Measurements from ENCODE around the gene CAPN9. TPM values are rescaled to one million over a fixed set of nuclear protein-coding genes. Genes with fewer than 3 reads are reported as not detected.
"Not testable (repeated sequence)": the region's sequence is repeated elsewhere in the genome, so short reads cannot be mapped to it uniquely, and the experiment has no call there.

The CAPN9 gene
- total and polyA plus RNA-seq, 2 donors (not counting 3 experiments of a cell fraction or from before 2014, with no cell fraction given): not detected

DNA sequence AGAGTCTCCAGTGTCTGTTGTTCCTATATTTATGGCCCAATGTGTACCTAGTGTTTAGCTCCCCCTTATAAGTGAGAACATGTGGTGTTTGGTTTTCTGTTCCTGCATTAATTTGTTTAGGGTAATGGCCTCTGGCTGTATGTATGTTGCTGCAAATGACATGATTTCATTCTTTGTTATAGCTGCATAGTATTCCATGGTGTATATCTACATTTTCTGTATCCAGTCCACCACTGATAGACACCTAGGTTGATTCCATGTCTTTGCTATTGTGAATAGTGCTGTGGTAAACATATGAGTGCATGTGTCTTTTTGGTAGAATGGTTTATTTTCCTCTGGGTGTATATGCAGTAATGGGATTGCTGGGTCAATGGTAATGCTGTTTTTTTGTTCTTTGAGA is 48.2 kb upstream of the CAPN9 start:
- H3K4me2 ChIP-seq (ENCODE audit: insufficient read depth, low read length); intact Hi-C loops (cut with micrococcal nuclease); BruUV-seq (replicated peaks): not testable (repeated sequence)

DNA sequence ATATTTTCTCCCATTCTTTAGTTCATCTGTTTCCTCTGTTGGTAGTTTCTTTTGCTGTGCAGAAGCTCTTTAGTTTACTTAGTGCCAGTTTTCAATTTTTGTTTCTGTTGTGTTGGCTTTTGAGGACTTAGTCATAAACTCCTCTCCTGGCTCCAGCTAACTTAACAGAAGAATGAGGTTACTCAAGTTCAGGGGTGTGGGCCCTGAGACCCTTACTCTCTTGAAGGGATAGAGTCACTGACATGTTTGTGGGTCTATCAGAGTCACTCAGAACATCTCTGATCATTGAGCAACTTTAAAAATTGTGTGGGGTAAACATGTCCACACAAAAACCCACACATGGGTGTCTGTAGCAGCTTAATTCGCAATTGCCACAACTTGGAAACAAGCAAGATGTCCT is 47.5 kb upstream of the CAPN9 start:
- no TSS peak for BruUV-seq (replicated peaks)
- POLR2A ChIA-PET: no interaction called here
- dilution Hi-C loops (cut with MboI; ENCODE audit: extremely low pct_ligation_motif_present, low sequenced_read_pairs): no loop called here

More for the DNA sequence above, 48.2 kb upstream of the CAPN9 start:
- H3K4me3 ChIP-seq (replicated peaks in 1 of 3; ENCODE audit: insufficient read depth in 1 of 3, low read depth in 1 of 3, low read length in 3 of 3); H3K4me1 ChIP-seq (ENCODE audit: control insufficient read depth, extremely low read depth, insufficient read depth, low read length); H4K20me1 ChIP-seq (replicated peaks; ENCODE audit: control insufficient read depth, extremely low read depth, insufficient read depth, low read length); dilution Hi-C loops (cut with MboI; ENCODE audit: extremely low pct_ligation_motif_present, low sequenced_read_pairs); H3K9me3 ChIP-seq (replicated peaks; ENCODE audit: control insufficient read depth, insufficient read depth, low read length); H2AFZ ChIP-seq (ENCODE audit: low read depth, low read length); H3K9ac ChIP-seq (replicated peaks; ENCODE audit: extremely low read depth, insufficient read depth, low read length); FAIRE-seq; H3K36me3 ChIP-seq (ENCODE audit: control insufficient read depth in 2 of 2, extremely low read depth in 1 of 2, insufficient read depth in 2 of 2, low read length in 2 of 2); DNase-seq (ENCODE audit: low read depth, low spot score); H3K27me3 ChIP-seq (ENCODE audit: control insufficient read depth in 2 of 2, insufficient read depth in 2 of 2, low read length in 2 of 2); H3K79me2 ChIP-seq (ENCODE audit: control insufficient read depth, insufficient read depth, low read length); H3K27ac ChIP-seq (ENCODE audit: insufficient read depth, low read depth, low read length); H3K9me1 ChIP-seq (replicated peaks; ENCODE audit: control insufficient read depth, extremely low read depth, insufficient read depth, low read length); POLR2A ChIA-PET; CTCF ChIA-PET: not testable (repeated sequence)

More for the DNA sequence above, 47.5 kb upstream of the CAPN9 start:
- Histone ChIP-seq H3K27ac (ENCODE audit: insufficient read depth, low read depth, low read length) (no peak overlapping the region), H4K20me1 (replicated peaks; ENCODE audit: control insufficient read depth, extremely low read depth, insufficient read depth, low read length) (no peaks in the 10 kb centered on the region), H3K4me3 (replicated peaks in 1 of 3; ENCODE audit: insufficient read depth in 1 of 3, low read depth in 1 of 3, low read length in 3 of 3) (no peak overlapping the region), H3K4me1 (ENCODE audit: control insufficient read depth, extremely low read depth, insufficient read depth, low read length) (no peaks in the 10 kb centered on the region), H3K4me2 (ENCODE audit: insufficient read depth, low read length) (no peak overlapping the region), H3K9me3 (replicated peaks; ENCODE audit: control insufficient read depth, insufficient read depth, low read length) (no peaks in the 10 kb centered on the region), H3K9me1 (replicated peaks; ENCODE audit: control insufficient read depth, extremely low read depth, insufficient read depth, low read length) (no peaks in the 10 kb centered on the region), H2AFZ (ENCODE audit: low read depth, low read length) (no peak overlapping the region), H3K27me3 (ENCODE audit: control insufficient read depth in 2 of 2, insufficient read depth in 2 of 2, low read length in 2 of 2) (no peaks in the 10 kb centered on the region), H3K79me2 (ENCODE audit: control insufficient read depth, insufficient read depth, low read length) (no peaks in the 10 kb centered on the region), H3K36me3 (ENCODE audit: control insufficient read depth in 2 of 2, extremely low read depth in 1 of 2, insufficient read depth in 2 of 2, low read length in 2 of 2) (no peaks in the 10 kb centered on the region), H3K9ac (replicated peaks; ENCODE audit: extremely low read depth, insufficient read depth, low read length) (no peak overlapping the region)
- intact Hi-C loops (cut with micrococcal nuclease): no loop called here
- FAIRE-seq: no peak
- TF ChIP-seq MYC (IDR thresholded peaks at IDR 0.05; ENCODE audit: low read depth, low read length) (no peak), JUN (IDR thresholded peaks at IDR 0.05; ENCODE audit: borderline replicate concordance, insufficient read depth, insufficient read length, low read depth) (no peak), FOS (IDR thresholded peaks at IDR 0.05; ENCODE audit: borderline replicate concordance, insufficient read depth, low read length) (no peak), MAX (IDR thresholded peaks at IDR 0.05; ENCODE audit: insufficient read depth, insufficient read length) (no peak), GATA2 (IDR thresholded peaks at IDR 0.05; ENCODE audit: insufficient read depth, insufficient read length, low read depth, low read length) (no peak), CTCF (IDR thresholded peaks at IDR 0.05; ENCODE audit: extremely low read depth in 1 of 2, insufficient read depth in 1 of 2, low read depth in 1 of 2, low read length in 2 of 2) (no peak), EZH2 (IDR thresholded peaks at IDR 0.05; ENCODE audit: borderline replicate concordance, low read depth, low read length, severe bottlenecking) (no peak), POLR2A (IDR thresholded peaks at IDR 0.05; ENCODE audit: low read depth, low read length) (no peak), POLR2AphosphoS5 (IDR thresholded peaks at IDR 0.05; ENCODE audit: insufficient read depth, low read depth, low read length) (no peak)
- CTCF ChIA-PET: no interaction called here
- DNase-seq (ENCODE audit: low read depth, low spot score): no peak
